Hematopoietic multipotent progenitor cell treated with erythropoietin and hydrocortisone succinate and interleukin-3 and kit ligand, for 17 days (in vitro differentiated cells): ENCODE results near the gene BCL6.
A peak's percentile ranks its signal among the peaks of the same experiment; 100 is the strongest.
"Not testable (repeated sequence)": the region's sequence is repeated elsewhere in the genome, so short reads cannot be mapped to it uniquely, and the experiment has no call there.

Source experiments
- DNase-seq: peaks from one replicate; pipeline ENCODE4 v3.0.0-alpha.2; 2015; ENCODE audit warnings: low spot score

BCL6 gene

GRCh38 chr3:187714404-187714979 lies 30.8 kb downstream of the BCL6 start:
- DNase-seq = peak; percentile 79

GRCh38 chr3:187713504-187713903 lies 31.8 kb downstream of the BCL6 start:
- peak; percentile 37 for DNase-seq

- no peak for DNase-seq
Measured at GRCh38 chr3:187709155-187709554, 36.1 kb downstream of the BCL6 start.

GRCh38 chr3:187708696-187709095 lies 36.6 kb downstream of the BCL6 start:
- DNase-seq = no peak

GRCh38 chr3:187706971-187707370 lies 38.3 kb downstream of the BCL6 start:
- no peak for DNase-seq

GRCh38 chr3:187705164-187705563 lies 40.1 kb downstream of the BCL6 start:
- DNase-seq = no peak

GRCh38 chr3:187702507-187703033 lies 42.7 kb downstream of the BCL6 start, which contains the start of gene RTP2:
Gene RTP2, minus strand, starts transcription at chr3:187702557. Its CDS starts 429 bp downstream, at chr3:187702128.
- no peak for DNase-seq

- no peak for DNase-seq
Measured at GRCh38 chr3:187700249-187700648, 45.0 kb downstream of the BCL6 start.

GRCh38 chr3:187698499-187699399 lies 46.5 kb downstream of the BCL6 start:
- no peak for DNase-seq

- no peak for DNase-seq
Measured at GRCh38 chr3:187696021-187696420, 49.2 kb downstream of the BCL6 start.

- DNase-seq = no peak
Measured at GRCh38 chr3:187695449-187695848, 49.8 kb downstream of the BCL6 start.

GRCh38 chr3:187694801-187695200 lies 50.5 kb downstream of the BCL6 start:
- no peak for DNase-seq

GRCh38 chr3:187693431-187693830 lies 51.8 kb downstream of the BCL6 start:
- DNase-seq = no peak

- DNase-seq = no peak
Measured at GRCh38 chr3:187689984-187690383, 55.3 kb downstream of the BCL6 start.

GRCh38 chr3:187686621-187687273 lies 58.5 kb downstream of the BCL6 start:
- no peak for DNase-seq

- DNase-seq = no peak
Measured at GRCh38 chr3:187685948-187686347, 59.3 kb downstream of the BCL6 start.

- DNase-seq = no peak
Measured at GRCh38 chr3:187684880-187685279, 60.4 kb downstream of the BCL6 start.

GRCh38 chr3:187684444-187684843 lies 60.8 kb downstream of the BCL6 start:
- DNase-seq = no peak

- DNase-seq = not testable (repeated sequence)
Measured at GRCh38 chr3:187681756-187682155, 63.5 kb downstream of the BCL6 start.

GRCh38 chr3:187679638-187680396 lies 65.5 kb downstream of the BCL6 start:
- DNase-seq = peak; percentile 66

GRCh38 chr3:187678726-187679268 lies 66.5 kb downstream of the BCL6 start:
- DNase-seq = no peak

GRCh38 chr3:187677604-187678003 lies 67.7 kb downstream of the BCL6 start:
- DNase-seq = no peak
